HFF-Myc (cell line): ENCODE results near the gene ZNF134.
A peak's percentile ranks its signal among the peaks of the same experiment; 100 is the strongest.

Experiments used
- DNase-seq: peaks from one replicate; pipeline ENCODE4 v3.0.0-alpha.2; 2011; ENCODE audit warnings: low read depth; ENCODE audit errors: extremely low read depth
- H3K4me3 ChIP-seq: replicated peaks from 2 replicates; pipeline ENCODE4 v1.5.1; 2011; ENCODE audit warnings: low read depth, mild to moderate bottlenecking, control low read depth, low read length
- TF ChIP-seq, protein P1 (sequence below): IDR thresholded peaks from 2 replicates; pipeline ENCODE4 v1.5.1; 2012; ENCODE audit warnings: mild to moderate bottlenecking, low read depth, low read length, control low read depth; ENCODE audit errors: missing control alignments

Gene ZNF134

GRCh38 chr19:57653689-57654088, 39.6 kb downstream of the ZNF134 start:
- TF ChIP-seq, protein P1, sequence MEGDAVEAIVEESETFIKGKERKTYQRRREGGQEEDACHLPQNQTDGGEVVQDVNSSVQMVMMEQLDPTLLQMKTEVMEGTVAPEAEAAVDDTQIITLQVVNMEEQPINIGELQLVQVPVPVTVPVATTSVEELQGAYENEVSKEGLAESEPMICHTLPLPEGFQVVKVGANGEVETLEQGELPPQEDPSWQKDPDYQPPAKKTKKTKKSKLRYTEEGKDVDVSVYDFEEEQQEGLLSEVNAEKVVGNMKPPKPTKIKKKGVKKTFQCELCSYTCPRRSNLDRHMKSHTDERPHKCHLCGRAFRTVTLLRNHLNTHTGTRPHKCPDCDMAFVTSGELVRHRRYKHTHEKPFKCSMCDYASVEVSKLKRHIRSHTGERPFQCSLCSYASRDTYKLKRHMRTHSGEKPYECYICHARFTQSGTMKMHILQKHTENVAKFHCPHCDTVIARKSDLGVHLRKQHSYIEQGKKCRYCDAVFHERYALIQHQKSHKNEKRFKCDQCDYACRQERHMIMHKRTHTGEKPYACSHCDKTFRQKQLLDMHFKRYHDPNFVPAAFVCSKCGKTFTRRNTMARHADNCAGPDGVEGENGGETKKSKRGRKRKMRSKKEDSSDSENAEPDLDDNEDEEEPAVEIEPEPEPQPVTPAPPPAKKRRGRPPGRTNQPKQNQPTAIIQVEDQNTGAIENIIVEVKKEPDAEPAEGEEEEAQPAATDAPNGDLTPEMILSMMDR: no peak
- H3K4me3 ChIP-seq: no peak overlapping the region
- DNase-seq: no peak

DNA sequence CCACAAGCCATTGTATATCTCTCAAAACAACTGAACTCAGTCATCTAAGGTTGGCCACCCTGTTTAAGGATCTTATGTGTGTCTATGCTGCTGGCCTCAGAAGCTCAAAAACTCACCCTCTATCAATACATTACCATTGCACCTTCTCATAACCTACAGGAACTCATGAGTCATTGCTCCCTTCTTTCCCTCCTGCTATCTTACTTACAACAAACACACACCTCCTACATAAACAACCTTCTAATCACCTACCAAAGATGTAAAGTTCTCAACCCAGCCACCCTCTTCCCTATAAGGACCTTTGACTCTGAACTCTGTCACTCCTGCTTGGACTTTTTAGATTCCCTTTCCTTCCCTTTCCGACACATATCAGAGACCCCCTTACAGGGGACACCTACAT, 41.4 kb downstream of the ZNF134 start:
- no peak for DNase-seq
- H3K4me3 ChIP-seq: no peak overlapping the region
- TF ChIP-seq, protein P1: no peak

DNA sequence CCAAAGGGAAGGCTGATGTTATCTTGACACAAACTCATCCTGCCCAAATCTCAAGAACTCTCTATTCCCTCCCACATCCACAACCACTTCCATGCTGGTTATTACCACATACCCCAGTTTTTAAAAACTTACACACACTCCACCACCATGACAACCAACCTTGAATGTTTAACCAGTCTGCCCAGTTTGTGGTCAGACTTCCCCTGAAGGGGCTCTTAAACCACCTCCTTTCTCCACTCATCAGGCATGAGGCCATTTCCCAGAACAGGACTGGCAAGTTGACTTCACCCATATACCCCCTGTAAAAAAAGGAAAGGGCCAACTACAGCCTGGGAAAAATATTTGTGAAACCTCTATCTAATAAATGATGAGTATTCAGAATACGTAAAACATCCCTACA, 42.3 kb downstream of the ZNF134 start:
- TF ChIP-seq, protein P1: no peak
- no peak overlapping the region for H3K4me3 ChIP-seq
- no peak for DNase-seq

- TF ChIP-seq, protein P1: no peak
- H3K4me3 ChIP-seq: peak overlapping the region; percentile 45
- DNase-seq: peak; percentile 4
These were observed 50.5 kb downstream of the ZNF134 start for GRCh38 chr19:57664269-57665127.

- DNase-seq: no peak
- TF ChIP-seq, protein P1: no peak
- H3K4me3 ChIP-seq: no peak overlapping the region
These were observed 51.3 kb downstream of the ZNF134 start for GRCh38 chr19:57665261-57665806.

DNA sequence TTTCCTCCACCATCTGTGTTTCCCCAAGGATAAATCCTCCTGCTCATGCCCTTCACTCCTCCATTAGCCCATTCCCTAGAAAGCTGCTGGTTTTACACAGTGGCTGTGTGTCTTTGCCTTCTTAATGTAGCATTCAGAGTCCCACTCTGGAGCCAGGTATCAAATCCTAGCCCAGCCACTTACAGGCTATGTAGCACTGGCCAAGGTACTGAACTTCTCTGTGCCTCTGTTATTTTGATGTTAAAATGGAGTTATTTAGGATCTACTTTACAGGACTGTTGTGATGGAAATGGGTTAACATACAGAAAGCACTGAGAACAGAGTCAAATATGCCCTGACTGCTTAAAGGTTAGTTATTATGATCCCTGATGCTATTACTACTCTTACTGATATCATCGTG, 53.2 kb downstream of the ZNF134 start:
- TF ChIP-seq, protein P1: no peak
- no peak for DNase-seq
- no peak overlapping the region for H3K4me3 ChIP-seq

DNA sequence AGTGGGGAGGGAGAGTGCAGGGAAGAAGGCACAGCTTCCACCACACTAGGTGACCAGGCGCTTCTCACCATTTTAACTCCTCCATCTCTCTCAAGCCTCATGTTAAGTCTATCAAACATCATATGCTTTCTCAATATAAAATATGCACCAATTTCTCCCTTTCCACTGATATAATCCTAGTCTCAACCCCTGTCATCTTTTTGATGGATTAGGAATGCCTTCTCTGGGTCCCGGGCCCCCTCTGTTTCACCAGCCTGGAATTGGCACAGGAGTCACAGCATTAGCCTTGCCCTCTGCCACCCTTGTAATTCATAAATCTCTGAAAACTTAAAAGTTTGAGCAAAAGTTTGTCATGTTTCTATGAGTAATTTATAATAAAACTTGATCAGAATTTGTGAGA, 54.6 kb downstream of the ZNF134 start, which contains the start of gene ZSCAN4:
ZSCAN4 (plus strand) TSS at position 301 of the 400 bp plus-strand sequence. CDS start 7,211 bp downstream, outside the sequence.
- DNase-seq: no peak
- H3K4me3 ChIP-seq: no peak within 1 kb of the TSS
- TF ChIP-seq, protein P1: no peak
